Left colon (tissue), 2 donors: ENCODE results near the gene RENBP. TPM values are rescaled to one million over a fixed set of nuclear protein-coding genes. Genes with fewer than 3 reads are reported as not detected.

Experiments used
- ATAC-seq: fragments of 200-7000 bp; cut with Tn5 transposase; one replicate; pipeline ENCODE4 v1.9.1; 2020; ENCODE audit warnings: mild to moderate bottlenecking, moderate library complexity
- DNase-seq, 2 donors: peaks; one replicate each; pipeline ENCODE4 v3.0.0-alpha.2; 2020
- intact Hi-C, 2 donors: fragments of 100-400 bp; cut with DNase I in 1 of 2; cut with micrococcal nuclease in 1 of 2; formaldehyde crosslinking; loops; one replicate each; pipeline versions ENCODE4 v1.11.2 to v1.14.0; 2022; cut with DNase I, micrococcal nuclease
- microRNA-seq, 2 donors: library from miRNA; unstranded; fragments of <30 nt; microRNA quantifications; one replicate each; pipeline versions ENCODE4 v1.1.0 to v1.2.0, GENCODE V29; 2020
- total RNA-seq, 2 donors: library from RNA; stranded (reverse); fragmentation: NEBNext Ultra II Directional; extraction: Animal tissue kit (Norgen Biotek cat#: 25700); gene quantifications; one replicate each; pipeline ENCODE4 v1.2.1, GENCODE V29; 2021
- donor health status: DM: no; HTN: no; CAD: no.
- donor health status: DM: yes; HTN: yes; CAD: no.

The RENBP gene
- total RNA-seq, 2 donors from 2014 or later = 3.8 to 8.6 TPM

- DNase-seq (no peak), ATAC-seq (peak; percentile 34)
- intact Hi-C loops = no loop called here
These were observed 58.2 kb downstream of the RENBP start, which contains the start of gene L1CAM for GRCh38 chrX:153885968-153886903. Gene L1CAM (minus strand): TSS chrX:153886173. CDS start chrX:153875836, 10,337 bp downstream.

Small RNA genes lying within 50 kb of the gene (microRNA-seq; reads per million reads assigned to microRNA genes)
- gene MIR3202-1 = 0 reads per million in 2 donors
- gene MIR3202-2 = 0 reads per million in 2 donors

Other genes with a start within 250 kb of the RENBP start
- gene BCAP31, start 220.3 kb downstream of the RENBP start, total RNA-seq = 100 to 1,000 TPM; 200 to 203 TPM
- gene ABCD1, start 219.8 kb downstream of the RENBP start, total RNA-seq = 10 to 100 TPM; 15.1 to 15.9 TPM
- gene PLXNB3, start 180.4 kb downstream of the RENBP start, total RNA-seq = 1 to 10 TPM; 1.0 to 5.4 TPM
- 1 to 10 TPM; 1.4 to 1.7 TPM for gene SRPK3, start 163.6 kb downstream of the RENBP start, total RNA-seq
- gene IDH3G, start 150.3 kb downstream of the RENBP start, total RNA-seq = 10 to 100 TPM; 76.1 to 93.6 TPM
- gene SSR4, start 150.0 kb downstream of the RENBP start, total RNA-seq = 100 to 1,000 TPM; 216 to 237 TPM
- gene PDZD4, start 114.1 kb downstream of the RENBP start, total RNA-seq = 1 to 10 TPM; 1.0 to 3.8 TPM
- 1 to 10 TPM; 3.7 to 8.8 TPM for gene L1CAM, start 58.5 kb downstream of the RENBP start, total RNA-seq
- gene AVPR2, start 40.0 kb downstream of the RENBP start, total RNA-seq = under 1 TPM; 0.52 to 0.64 TPM
- gene ARHGAP4, start 18.4 kb downstream of the RENBP start, total RNA-seq = 10 to 100 TPM; 26.6 to 35.5 TPM
- 10 to 100 TPM; 52.7 to 68.0 TPM for gene NAA10, start 9.6 kb downstream of the RENBP start, total RNA-seq
- 10 to 100 TPM; 31.9 to 47.9 TPM for gene HCFC1, start 27.2 kb upstream of the RENBP start, total RNA-seq
- 1 to 10 TPM; 8.4 to 9.9 TPM for gene TMEM187, start 28.1 kb upstream of the RENBP start, total RNA-seq
- gene IRAK1, start 75.3 kb upstream of the RENBP start, total RNA-seq = 100 to 1,000 TPM in 1 of 2 donors, 10 to 100 TPM in 1; 76.1 to 103 TPM
- 10 to 100 TPM; 29.4 to 32.3 TPM for gene MECP2, start 153.1 kb upstream of the RENBP start, total RNA-seq
- not detected for gene OPN1LW, start 199.6 kb upstream of the RENBP start, total RNA-seq
- gene OPN1MW, start 238.0 kb upstream of the RENBP start, total RNA-seq = not detected